Pancreas (tissue), 10 donors: ENCODE results near the gene ITPK1. TPM values are rescaled to one million over a fixed set of nuclear protein-coding genes. Genes with fewer than 3 reads are reported as not detected.

Experiments
- ATAC-seq, 4 donors: fragments of 200-7000 bp; cut with Tn5 transposase; one replicate each; pipeline versions ENCODE4 v1.8.0 to v1.9.1; 2020; ENCODE audit warnings: mild to moderate bottlenecking in 4 of 4, moderate library complexity in 4 of 4
- DNase-seq, 6 donors: peaks; one replicate each; pipeline ENCODE4 v3.0.0-alpha.2; 2020
- FAIRE-seq: peaks from 2 replicates; lab custom pipeline; 2012; peaks lifted over from hg19 to GRCh38; lab: Jason Lieb, UNC
- H3K27ac ChIP-seq, 4 donors: fragments of 200-600 bp; sonication (generic); 1 replicate in 3 of 4; 2 replicates in 1 of 4; pipeline versions ENCODE4 v1.5.0 to v1.8.0; 2020
- H3K27me3 ChIP-seq, 4 donors: fragments of 200-600 bp; one replicate each; pipeline ENCODE4 v1.8.0; 2021
- H3K36me3 ChIP-seq, 3 donors: fragments of 200-600 bp; sonication (generic) in 1 of 3; one replicate each; pipeline versions ENCODE4 v1.5.0 to v1.8.0; 2020 to 2021
- H3K4me1 ChIP-seq, 3 donors: fragments of 200-600 bp; one replicate each; pipeline ENCODE4 v1.8.0; 2021
- H3K4me3 ChIP-seq, 4 donors: fragments of 200-600 bp; sonication (generic) in 2 of 4; one replicate each; pipeline versions ENCODE4 v1.5.0 to v1.8.0; 2020 to 2021
- H3K9me3 ChIP-seq, 4 donors: fragments of 200-600 bp; one replicate each; pipeline ENCODE4 v1.8.0; 2021
- CTCF ChIP-seq, 4 donors: fragments of 200-600 bp; sonication (generic) in 3 of 4; IDR thresholded peaks; one replicate each; pipeline versions ENCODE4 v1.5.0 to v1.8.0; 2021; ENCODE audit warnings: antibody characterized with exemption in 4 of 4
- WGBS, 2 donors: extraction: QIAGEN DNeasy Blood & Tissue Kit; methylation state at CpG; one replicate each; pipeline ENCODE4 v1.1.7; 2013; 5-methylcytosine and 5-hydroxymethylcytosine counted together
- intact Hi-C, 3 donors: fragments of 100-400 bp; cut with DNase I; formaldehyde crosslinking; loops; one replicate each; pipeline versions ENCODE4 v1.11.1 to v1.14.2; 2022
- polyA plus RNA-seq, 2 donors: library from polyadenylated mRNA; stranded (reverse); fragments of 200-250 nt; gene quantifications; one replicate each; pipeline ENCODE4 v1.2.3, GENCODE V29; 2013
- total RNA-seq, 6 donors: library from RNA; stranded (reverse); fragmentation: NEBNext Ultra II Directional in 4 of 6; extraction: Animal tissue kit (Norgen Biotek cat#: 25700) in 4 of 6; gene quantifications; one replicate each; pipeline versions ENCODE4 v1.2.1 to v1.2.4, GENCODE V29; 2021 to 2023
- donor health status: healthy with polysubstance abuse.
- donor health status: DM: no; HTN: no; CAD: no; lungs with moderate emphysema.
- donor health status: DM: no; HTN: no; CAD: no.
- donor health status: control.
- donor health status: control.
- donor health status: Bipolar disorder and iron deficiency.
- donor health status: DM: yes; HTN: yes; CAD: no.
- donor health status: DM: no; HTN: no; CAD: no.
- donor health status: DM: no; HTN: no; CAD: no.
- donor health status: DM: yes; HTN: yes; CAD: no.

ITPK1 gene
- total and polyA plus RNA-seq, 8 donors: 23.2 to 38.3 (median 33.0) TPM

GRCh38 chr14:93156693-93157369, 41.1 kb upstream of the ITPK1 start:
- Histone ChIP-seq H3K36me3 (no peaks in the 10 kb centered on the region), H3K27me3 (no peaks in the 10 kb centered on the region), H3K9me3 (no peaks in the 10 kb centered on the region), H3K4me3 (no peak overlapping the region), H3K27ac (no peak overlapping the region), H3K4me1 (peaks cover 0 to 1% (median 0%) of the 10 kb centered on the region in 3 donors)
- intact Hi-C loops: no loop called here
- FAIRE-seq (no peak), ATAC-seq (no peak), DNase-seq (peak in 1 of 6 donors; percentile 24)
- TF ChIP-seq CTCF (IDR thresholded peaks at IDR 0.05): no peak
- 80% methylated on average over 8 of the region's 8 CpGs for WGBS, 2 donors

GRCh38 chr14:93155667-93156066, 39.9 kb upstream of the ITPK1 start:
- ATAC-seq: no peak
- no peak for TF ChIP-seq CTCF (IDR thresholded peaks at IDR 0.05)
- peaks cover 0 to 13% (median 10%) of the 10 kb centered on the region in 3 donors for H3K4me1 ChIP-seq
- FAIRE-seq: no peak
- no peak overlapping the region for H3K27ac ChIP-seq
- H3K36me3 ChIP-seq: no peaks in the 10 kb centered on the region
- no peaks in the 10 kb centered on the region for H3K9me3 ChIP-seq
- intact Hi-C loops: no loop called here
- no peak overlapping the region for H3K4me3 ChIP-seq
- H3K27me3 ChIP-seq: no peaks in the 10 kb centered on the region
- DNase-seq: no peak
- WGBS, 2 donors: 59 to 67% methylated on average over 2 of the region's 2 CpGs

- peaks cover 0 to 16% (median 14%) of the 10 kb centered on the region in 3 donors for H3K4me1 ChIP-seq
- no peaks in the 10 kb centered on the region for H3K9me3 ChIP-seq
- ATAC-seq (no peak), DNase-seq (peak in 1 of 6 donors; percentile 5), FAIRE-seq (no peak)
- H3K36me3 ChIP-seq: no peaks in the 10 kb centered on the region
- intact Hi-C loops: no loop called here
- H3K4me3 ChIP-seq: no peak overlapping the region
- no peak for TF ChIP-seq CTCF (IDR thresholded peaks at IDR 0.05)
- H3K27me3 ChIP-seq: no peaks in the 10 kb centered on the region
- no peak overlapping the region for H3K27ac ChIP-seq
- 82 to 86% methylated on average over 7 of the region's 7 CpGs for WGBS, 2 donors
Observed at GRCh38 chr14:93153121-93153520, 37.4 kb upstream of the ITPK1 start.

- Histone ChIP-seq H3K27ac (peak overlapping the region; percentile 3 to 71 (median 52)), H3K4me1 (peaks cover 0 to 16% (median 14%) of the 10 kb centered on the region in 3 donors), H3K9me3 (no peaks in the 10 kb centered on the region), H3K4me3 (peak overlapping the region in 2 of 4 donors; percentile 2 to 8), H3K36me3 (no peaks in the 10 kb centered on the region), H3K27me3 (no peaks in the 10 kb centered on the region)
- peak; percentile 75 to 87 (median 81) for ATAC-seq
- no peak for TF ChIP-seq CTCF (IDR thresholded peaks at IDR 0.05)
- WGBS, 2 donors: 28 to 32% methylated on average over 16 of the region's 16 CpGs
- peak in 2 of 6 donors; percentile 42 to 66 for DNase-seq
- FAIRE-seq: no peak
- intact Hi-C loops: no loop called here
Observed at GRCh38 chr14:93150227-93151208, 34.8 kb upstream of the ITPK1 start.
